NCI-H2196 treated with DMSO at 0.1 percent for 48 hours (cell line): ENCODE data around the gene VDAC2.

Experiments
- DNase-seq: peaks from one replicate; lab custom pipeline; 2025; ENCODE audit not compliant: unreplicated experiment; lab: John Stamatoyannopoulos, UW

The VDAC2 gene

GRCh38 chr10:75229971-75230370, 19.4 kb downstream of the VDAC2 start:
- DNase-seq, result no peak

GRCh38 chr10:75230600-75231038, 20.0 kb downstream of the VDAC2 start:
- peak; percentile 70 for DNase-seq

GRCh38 chr10:75231672-75232581, 21.3 kb downstream of the VDAC2 start:
- no peak for DNase-seq

GRCh38 chr10:75233444-75234016, 22.9 kb downstream of the VDAC2 start:
- DNase-seq, result no peak

DNA sequence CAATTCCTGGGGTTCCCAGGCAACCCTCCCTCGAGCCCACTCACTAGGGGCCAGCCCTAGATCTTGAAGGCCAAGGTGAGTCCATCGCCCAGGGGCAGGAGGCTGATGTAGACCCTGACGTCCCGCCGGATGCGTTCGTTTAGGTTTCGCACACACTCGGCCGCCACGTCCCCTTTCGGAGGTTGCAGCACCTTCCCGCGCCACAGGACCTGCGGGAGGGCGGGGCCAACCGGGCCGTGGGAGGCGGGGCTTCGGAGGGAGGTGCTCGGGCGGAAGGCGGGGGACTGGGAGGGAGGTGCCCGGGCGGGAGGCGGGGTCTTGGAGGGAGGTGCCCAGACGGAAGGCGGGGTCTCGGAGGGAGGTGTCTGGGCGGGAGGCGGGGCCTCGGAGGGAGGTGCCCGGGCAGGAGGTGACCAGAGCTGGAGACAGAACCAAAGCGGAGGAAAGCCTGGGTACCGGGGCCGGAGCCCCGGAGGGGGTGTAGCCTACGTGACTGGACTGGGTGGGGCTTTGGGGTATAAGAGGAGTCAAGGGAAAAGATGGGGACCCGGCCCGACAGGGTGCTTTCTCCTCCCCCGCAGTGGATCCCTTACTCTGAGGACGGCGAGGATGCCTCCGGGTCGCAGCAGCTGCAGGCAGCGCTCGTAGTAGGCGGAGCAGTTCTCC, 23.6 kb downstream of the VDAC2 start:
- peak; percentile 87 for DNase-seq

GRCh38 chr10:75234683-75235374, 24.2 kb downstream of the VDAC2 start:
- no peak for DNase-seq

DNA sequence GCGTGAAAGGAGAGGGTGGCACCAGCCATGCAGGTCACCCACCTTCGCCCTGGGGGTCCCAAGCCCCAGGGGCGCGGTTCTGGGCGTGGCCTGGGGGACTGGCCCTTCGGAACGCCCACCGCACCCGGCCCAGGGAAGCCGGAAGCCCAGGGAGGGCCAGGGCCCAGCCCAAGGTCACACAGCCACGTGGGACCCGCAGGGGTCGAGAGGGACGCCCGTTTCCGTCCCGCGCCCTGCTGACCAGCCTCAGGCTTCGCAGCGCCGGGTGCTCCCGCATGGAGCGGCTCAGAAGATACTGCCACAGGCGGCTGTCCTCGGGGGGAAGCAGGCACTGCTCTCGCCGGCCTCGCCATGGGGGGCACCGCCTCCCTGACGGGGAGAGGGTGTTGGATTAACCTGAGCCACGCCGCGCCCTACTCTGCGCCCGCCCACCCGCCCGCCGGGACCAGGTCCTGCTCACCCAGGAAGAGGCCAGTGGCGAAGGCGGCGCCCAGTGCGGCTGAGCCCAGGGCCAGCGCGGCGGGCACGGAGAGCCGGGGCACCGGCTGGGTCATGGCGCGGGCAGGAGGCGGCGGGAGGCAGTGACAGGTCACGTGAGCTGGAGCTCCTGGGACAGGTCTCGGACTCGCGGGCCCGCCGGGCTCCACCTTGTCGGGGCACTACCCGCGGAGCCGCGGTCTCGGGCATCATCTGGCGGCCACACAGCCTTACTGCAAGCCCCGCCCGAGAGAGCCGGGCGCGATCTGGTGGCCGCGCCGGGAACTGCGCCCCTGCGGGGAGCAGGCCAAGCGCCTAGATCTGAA, 25.0 kb downstream of the VDAC2 start, which contains the start of gene COMTD1:
Gene COMTD1, minus strand, starts transcription at position 583 of the 803 bp plus-strand sequence. Its CDS starts 29 bp downstream, at position 554.
- peak; percentile 89 for DNase-seq

DNA sequence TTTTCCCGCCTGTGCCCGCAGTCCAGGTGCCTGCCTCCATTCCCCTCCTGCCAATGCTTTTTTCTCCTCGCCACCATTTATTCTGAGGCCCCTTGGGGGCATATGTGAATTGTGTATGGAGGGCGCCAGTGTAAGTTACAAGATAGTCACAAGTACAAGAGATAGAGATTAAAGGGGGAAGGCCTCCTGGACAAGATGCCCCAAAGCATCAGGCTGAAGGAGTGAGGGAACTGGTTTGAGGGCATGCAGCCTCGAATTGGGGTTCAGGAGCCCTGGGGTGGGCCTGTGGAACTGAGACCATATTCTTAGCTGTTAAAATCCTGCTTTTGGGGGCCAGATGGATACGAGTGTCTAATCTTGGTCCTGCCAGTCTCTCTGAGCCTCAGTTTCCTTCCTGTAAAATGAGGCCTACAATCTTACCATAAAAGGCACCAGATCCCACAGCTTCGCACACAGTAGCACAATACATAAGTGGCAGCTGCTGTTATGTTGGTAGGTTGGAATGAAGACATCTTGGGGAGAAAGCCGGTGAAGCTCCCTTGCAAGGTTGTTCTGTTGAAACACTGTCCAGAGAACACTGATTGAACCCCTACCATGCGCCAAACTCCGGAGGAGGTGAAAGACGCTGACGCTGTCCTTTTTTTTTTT, 25.7 kb downstream of the VDAC2 start:
- DNase-seq, result no peak

DNA sequence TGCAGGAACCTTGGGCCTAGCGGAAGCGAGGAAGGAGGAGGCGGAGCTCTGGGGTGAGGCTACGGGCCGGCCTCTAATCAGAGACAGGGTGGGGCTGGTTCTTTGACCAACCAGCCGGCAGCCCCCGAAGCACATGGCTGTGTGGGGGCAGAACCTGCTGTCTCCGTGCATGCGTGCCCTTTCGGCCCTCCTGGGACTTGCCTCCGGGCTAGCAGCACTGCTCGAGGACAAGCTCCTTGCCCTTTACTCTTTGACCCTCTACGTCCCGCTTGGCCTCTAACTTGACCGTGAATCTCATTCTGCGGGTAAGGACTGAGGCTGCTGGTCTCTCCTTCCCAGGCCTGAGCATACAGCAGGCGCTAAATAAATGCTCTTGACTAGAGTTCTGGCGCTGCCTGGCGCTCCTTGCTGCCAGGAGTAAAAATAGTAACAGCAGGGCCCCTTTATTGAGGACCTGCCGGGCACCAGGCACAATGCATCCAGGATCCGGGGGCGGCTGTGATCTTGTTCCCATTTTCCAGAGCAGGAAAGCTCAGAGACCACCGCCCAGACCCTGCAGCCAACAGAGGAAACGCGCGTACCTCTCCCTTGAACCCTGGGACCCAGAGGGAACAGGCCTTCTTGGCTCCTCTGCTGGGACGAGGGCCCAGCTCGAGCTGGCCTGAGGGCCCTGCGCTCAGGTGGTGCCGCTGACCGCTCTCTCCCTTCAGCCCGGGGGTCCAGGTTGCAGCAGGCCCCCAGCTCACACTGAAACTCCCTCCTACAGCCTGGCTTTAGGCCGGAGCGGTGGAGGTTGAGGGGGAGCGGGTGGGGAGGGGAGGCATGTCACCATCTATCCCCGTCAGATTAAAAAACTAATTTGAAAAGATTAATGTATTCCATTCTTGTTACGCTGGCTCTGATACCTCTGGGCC, 27.8 kb downstream of the VDAC2 start:
- no peak for DNase-seq

GRCh38 chr10:75239096-75239790, 28.6 kb downstream of the VDAC2 start:
- DNase-seq, result no peak

DNA sequence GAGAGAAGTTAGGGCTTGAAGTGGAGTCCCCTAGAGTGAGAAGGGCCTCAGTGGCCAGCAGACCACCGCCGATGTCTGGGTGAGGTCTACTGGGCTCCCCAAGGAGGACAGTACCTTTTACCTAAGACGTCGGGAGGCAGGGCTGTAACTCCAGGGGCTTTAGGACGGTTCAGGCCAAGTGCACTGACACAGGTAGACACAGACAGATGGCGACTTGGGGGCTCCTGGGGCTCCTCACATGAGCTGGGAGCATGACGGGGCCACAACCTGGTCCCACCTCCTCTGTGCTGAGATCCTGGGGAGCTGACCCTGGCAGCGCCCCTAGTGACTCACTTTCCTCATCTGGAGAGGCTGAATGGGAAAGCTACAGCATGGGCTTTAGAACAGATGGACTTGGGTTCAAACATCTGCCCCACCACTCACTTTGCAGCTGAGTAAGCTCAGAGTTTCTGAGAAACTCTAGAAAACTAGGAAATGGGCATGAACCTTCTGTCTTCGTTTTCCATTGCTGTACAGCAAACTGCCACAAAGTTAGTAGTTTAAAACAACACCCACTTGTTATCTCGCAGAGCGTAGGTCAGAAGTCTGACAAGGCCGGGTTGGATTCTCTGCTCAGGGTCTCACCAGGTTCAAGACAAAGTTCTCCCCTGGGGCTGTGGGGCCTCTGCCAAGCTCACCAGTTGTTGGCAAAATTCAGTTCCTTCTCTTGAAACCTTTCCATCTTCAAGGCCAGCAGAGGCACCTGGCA, 29.9 kb downstream of the VDAC2 start:
- no peak for DNase-seq

- no peak for DNase-seq
These were observed 32.8 kb downstream of the VDAC2 start for GRCh38 chr10:75243426-75243825.

GRCh38 chr10:75244487-75245353, 34.1 kb downstream of the VDAC2 start:
- no peak for DNase-seq

GRCh38 chr10:75245354-75246250, 35.0 kb downstream of the VDAC2 start:
- no peak for DNase-seq

DNA sequence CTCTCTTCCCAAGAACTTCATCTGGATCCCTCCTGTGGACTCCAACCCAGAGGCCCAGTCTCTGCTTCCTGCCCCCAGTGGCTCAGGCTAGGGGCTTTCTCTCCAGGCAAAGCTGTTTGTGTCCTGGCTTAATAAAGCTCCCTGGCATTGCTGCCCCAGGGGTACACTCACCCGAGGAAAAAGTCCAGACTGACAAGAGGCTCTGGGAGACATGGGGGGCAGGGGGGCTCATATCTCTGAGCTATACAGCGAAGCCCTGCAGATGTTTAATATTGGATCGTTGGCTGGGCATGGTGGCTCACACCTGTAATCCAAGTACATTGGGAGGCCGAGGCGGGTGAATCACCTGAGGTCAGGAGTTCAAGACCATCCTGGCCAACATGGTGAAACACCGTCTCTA, 35.9 kb downstream of the VDAC2 start:
- DNase-seq, result no peak

GRCh38 chr10:75247797-75248196, 37.2 kb downstream of the VDAC2 start:
- DNase-seq, result no peak
